Suprapubic skin (tissue), 4 donors: ENCODE data around the gene GNAQ. TPM values are rescaled to one million over a fixed set of nuclear protein-coding genes. Genes with fewer than 3 reads are reported as not detected.

Experiments used
- DNase-seq, 2 donors: peaks; one replicate each; pipeline ENCODE4 v3.0.0-alpha.2; 2019; ENCODE audit warnings: low spot score in 2 of 2
- H3K27ac ChIP-seq: fragments of 200-600 bp; sonication (generic); one replicate; pipeline ENCODE4 v1.5.1; 2019
- H3K27me3 ChIP-seq: fragments of 200-600 bp; sonication (generic); one replicate; pipeline ENCODE4 v1.5.1; 2019
- H3K36me3 ChIP-seq: fragments of 200-600 bp; sonication (generic); one replicate; pipeline ENCODE4 v1.5.1; 2019
- H3K4me1 ChIP-seq: fragments of 200-600 bp; sonication (generic); one replicate; pipeline ENCODE4 v1.5.1; 2019
- H3K4me3 ChIP-seq: fragments of 200-600 bp; sonication (generic); one replicate; pipeline ENCODE4 v1.5.1; 2019; ENCODE audit warnings: mild to moderate bottlenecking
- H3K9me3 ChIP-seq: fragments of 200-600 bp; sonication (generic); one replicate; pipeline ENCODE4 v1.5.1; 2019
- EP300 ChIP-seq: sonication (generic); formaldehyde crosslinking; IDR thresholded peaks from one replicate; pipeline ENCODE4 v1.6.1; 2017; ENCODE audit warnings: antibody characterized with exemption
- POLR2A ChIP-seq, 2 donors: fragments of 450-650 bp; IDR thresholded peaks; one replicate each; pipeline ENCODE4 v1.6.1; 2017; ENCODE audit warnings: antibody characterized with exemption in 2 of 2, mild to moderate bottlenecking in 2 of 2, moderate library complexity in 2 of 2
- POLR2AphosphoS5 ChIP-seq, 3 donors: sonication (generic); formaldehyde crosslinking; IDR thresholded peaks; one replicate each; pipeline ENCODE4 v1.6.1; 2017; ENCODE audit warnings: antibody characterized with exemption in 3 of 3
- WGBS: methylation state at CpG from one replicate; pipeline ENCODE4 v1.1.5; 2018; 5-methylcytosine and 5-hydroxymethylcytosine counted together
- total RNA-seq, 4 donors: library from RNA; depleted of rRNA; stranded (reverse); fragments of >200 nt; gene quantifications; one replicate each; pipeline ENCODE4 v1.1.0, GENCODE V29; 2016
- TF ChIP-seq, protein P1 (sequence below), 2 donors: fragments of 200-600 bp in 1 of 2; fragments of 450-650 bp in 1 of 2; sonication (generic) in 1 of 2; IDR thresholded peaks; one replicate each; pipeline ENCODE4 v1.5.1; 2016 to 2019; ENCODE audit warnings: antibody characterized with exemption in 2 of 2, mild to moderate bottlenecking in 1 of 2, moderate library complexity in 1 of 2

The GNAQ gene
- total RNA-seq, 4 donors from 2014 or later = 16.0 to 29.0 (median 17.7) TPM

- Histone ChIP-seq H3K4me3 (no peak overlapping the region), H3K4me1 (peaks cover 26% of the 10 kb centered on the region), H3K27me3 (no peaks in the 10 kb centered on the region), H3K36me3 (no peaks in the 10 kb centered on the region), H3K27ac (no peak overlapping the region), H3K9me3 (no peaks in the 10 kb centered on the region)
- no peak for DNase-seq
- 89% methylated on average over 6 of the region's 6 CpGs for WGBS
- TF ChIP-seq POLR2A (IDR thresholded peaks at IDR 0.05) (no peak), POLR2AphosphoS5 (IDR thresholded peaks at IDR 0.05) (no peak), EP300 (no peak)
- TF ChIP-seq, protein P1, sequence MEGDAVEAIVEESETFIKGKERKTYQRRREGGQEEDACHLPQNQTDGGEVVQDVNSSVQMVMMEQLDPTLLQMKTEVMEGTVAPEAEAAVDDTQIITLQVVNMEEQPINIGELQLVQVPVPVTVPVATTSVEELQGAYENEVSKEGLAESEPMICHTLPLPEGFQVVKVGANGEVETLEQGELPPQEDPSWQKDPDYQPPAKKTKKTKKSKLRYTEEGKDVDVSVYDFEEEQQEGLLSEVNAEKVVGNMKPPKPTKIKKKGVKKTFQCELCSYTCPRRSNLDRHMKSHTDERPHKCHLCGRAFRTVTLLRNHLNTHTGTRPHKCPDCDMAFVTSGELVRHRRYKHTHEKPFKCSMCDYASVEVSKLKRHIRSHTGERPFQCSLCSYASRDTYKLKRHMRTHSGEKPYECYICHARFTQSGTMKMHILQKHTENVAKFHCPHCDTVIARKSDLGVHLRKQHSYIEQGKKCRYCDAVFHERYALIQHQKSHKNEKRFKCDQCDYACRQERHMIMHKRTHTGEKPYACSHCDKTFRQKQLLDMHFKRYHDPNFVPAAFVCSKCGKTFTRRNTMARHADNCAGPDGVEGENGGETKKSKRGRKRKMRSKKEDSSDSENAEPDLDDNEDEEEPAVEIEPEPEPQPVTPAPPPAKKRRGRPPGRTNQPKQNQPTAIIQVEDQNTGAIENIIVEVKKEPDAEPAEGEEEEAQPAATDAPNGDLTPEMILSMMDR (IDR thresholded peaks at IDR 0.05) = no peak
Measured at GRCh38 chr9:78014776-78015175, 16.8 kb downstream of the GNAQ start.

DNA sequence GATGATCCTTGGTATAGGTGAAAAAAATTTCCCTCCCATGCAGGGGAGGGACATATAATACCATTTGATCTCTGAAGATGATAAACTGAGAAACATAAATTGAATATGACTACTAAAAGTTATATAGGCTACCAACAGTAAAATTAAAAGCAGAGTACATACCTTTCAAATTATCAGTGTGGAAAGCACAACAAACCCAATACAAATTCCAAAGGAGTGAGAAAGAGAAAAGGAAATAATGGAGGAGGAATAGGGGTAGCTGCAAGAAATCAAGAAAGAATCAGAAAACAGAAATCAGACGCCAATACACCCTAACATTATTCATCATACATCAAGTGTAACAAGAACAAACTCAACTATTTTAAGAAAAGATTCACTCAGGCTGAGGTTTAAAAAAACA lies 17.7 kb downstream of the GNAQ start:
- peaks cover 34% of the 10 kb centered on the region for H3K4me1 ChIP-seq
- 88% methylated on average over 1 of the region's 1 CpG for WGBS

DNA sequence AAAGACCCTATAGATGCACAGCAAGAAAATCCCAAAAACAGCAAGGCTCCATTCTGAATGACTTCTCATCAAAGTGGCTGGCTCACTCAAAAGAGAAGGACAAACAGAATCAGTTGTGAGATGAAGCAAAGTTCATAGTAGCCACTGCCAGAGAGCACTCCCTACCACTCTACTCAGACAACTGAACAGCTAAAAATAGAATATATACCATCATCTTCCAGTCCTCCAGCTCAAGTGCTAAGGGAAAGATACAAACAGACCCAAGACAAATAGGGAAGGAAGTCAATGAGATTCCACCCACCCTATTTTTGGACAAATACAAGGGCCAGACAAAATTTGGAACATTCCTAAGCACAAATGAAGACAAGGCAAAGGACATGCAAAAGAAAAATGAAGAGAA lies 20.6 kb downstream of the GNAQ start:
- TF ChIP-seq POLR2A (IDR thresholded peaks at IDR 0.05) (no peak), POLR2AphosphoS5 (IDR thresholded peaks at IDR 0.05) (no peak), EP300 (no peak)
- TF ChIP-seq, protein P1 (IDR thresholded peaks at IDR 0.05) = no peak
- Histone ChIP-seq H3K4me3 (no peak overlapping the region), H3K27ac (no peak overlapping the region), H3K36me3 (no peaks in the 10 kb centered on the region), H3K27me3 (no peaks in the 10 kb centered on the region), H3K9me3 (no peaks in the 10 kb centered on the region), H3K4me1 (peaks cover 34% of the 10 kb centered on the region)
- DNase-seq = no peak

More for the DNA sequence above, 17.7 kb downstream of the GNAQ start:
- TF ChIP-seq POLR2AphosphoS5 (IDR thresholded peaks at IDR 0.05) (no peak), EP300 (no peak), POLR2A (IDR thresholded peaks at IDR 0.05) (no peak)
- TF ChIP-seq, protein P1 (IDR thresholded peaks at IDR 0.05) = no peak
- DNase-seq = no peak
- Histone ChIP-seq H3K9me3 (no peaks in the 10 kb centered on the region), H3K27me3 (no peaks in the 10 kb centered on the region), H3K4me3 (no peak overlapping the region), H3K36me3 (no peaks in the 10 kb centered on the region), H3K27ac (no peak overlapping the region)

DNA sequence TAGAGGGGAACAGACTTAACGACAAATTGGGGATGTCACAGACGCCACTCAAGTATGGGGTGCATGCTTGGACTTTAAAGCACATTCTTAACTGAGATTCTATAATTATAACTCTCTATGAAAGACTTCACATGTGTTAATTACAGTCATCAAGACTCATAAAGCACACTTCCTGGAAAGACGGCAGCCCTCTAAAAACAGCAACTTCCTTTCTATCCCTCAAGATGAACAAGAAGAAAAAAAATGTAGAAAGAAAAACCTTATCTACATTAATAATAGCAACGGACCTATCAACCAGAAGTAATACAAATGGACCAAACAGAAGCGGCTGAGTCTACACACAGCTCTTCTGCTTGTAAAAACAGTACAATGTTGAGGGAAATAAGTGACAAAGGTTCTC lies 21.2 kb downstream of the GNAQ start:
- H3K9me3 ChIP-seq = no peaks in the 10 kb centered on the region
- H3K4me1 ChIP-seq = peaks cover 34% of the 10 kb centered on the region
- WGBS = 55% methylated on average over 5 of the region's 5 CpGs
- H3K27ac ChIP-seq = no peak overlapping the region
- H3K4me3 ChIP-seq = no peak overlapping the region
- no peak for DNase-seq
- TF ChIP-seq POLR2A (IDR thresholded peaks at IDR 0.05) (no peak), POLR2AphosphoS5 (IDR thresholded peaks at IDR 0.05) (no peak)
- TF ChIP-seq, protein P1 (IDR thresholded peaks at IDR 0.05) = no peak
- no peaks in the 10 kb centered on the region for H3K27me3 ChIP-seq
- H3K36me3 ChIP-seq = no peaks in the 10 kb centered on the region

- Histone ChIP-seq H3K9me3 (no peaks in the 10 kb centered on the region), H3K27ac (no peak overlapping the region), H3K36me3 (no peaks in the 10 kb centered on the region), H3K27me3 (no peaks in the 10 kb centered on the region), H3K4me3 (no peak overlapping the region), H3K4me1 (peaks cover 34% of the 10 kb centered on the region)
- TF ChIP-seq POLR2AphosphoS5 (IDR thresholded peaks at IDR 0.05) (no peak), POLR2A (IDR thresholded peaks at IDR 0.05) (no peak), EP300 (no peak)
- TF ChIP-seq, protein P1 (IDR thresholded peaks at IDR 0.05) = no peak
- WGBS = 82% methylated on average over 4 of the region's 4 CpGs
- no peak for DNase-seq
Measured at GRCh38 chr9:78009186-78009585, 22.4 kb downstream of the GNAQ start.
